SK-N-SH (cell line): Measurements from ENCODE around the gene AGAP4. TPM values are rescaled to one million over a fixed set of nuclear protein-coding genes. Genes with fewer than 3 reads are reported as not detected.
"Not testable (repeated sequence)": the region's sequence is repeated elsewhere in the genome, so short reads cannot be mapped to it uniquely, and the experiment has no call there.

Source experiments
- CTCF ChIA-PET: fragments of 300-600, 350-600 bp; formaldehyde crosslinking; extraction: SDS; loops from one replicate; lab custom pipeline; 2021; lab: Yijun Ruan, JAX
- POLR2A ChIA-PET: fragments of 350-600 bp; sonication (Branson Sonifier 250); formaldehyde crosslinking; extraction: SDS; loops from one replicate; lab custom pipeline; 2020; ENCODE audit warnings: antibody characterized with exemption, inconsistent platforms; lab: Yijun Ruan, JAX
- DNase-seq: peaks from one replicate; pipeline ENCODE4 v3.0.0; 2012
- H2AFZ ChIP-seq: fragments of 200-600 bp; sonication (generic); 2 replicates; pipeline ENCODE4 v1.8.1; 2016; ENCODE audit warnings: antibody characterized with exemption, mild to moderate bottlenecking, low read depth
- H3F3A ChIP-seq: fragments of 200-600 bp; sonication (generic); replicated peaks from 2 replicates; pipeline ENCODE3; 2016; ENCODE audit warnings: antibody characterized with exemption, mild to moderate bottlenecking; ENCODE audit not compliant: insufficient read depth
- H3K27ac ChIP-seq, 2 experiments: fragments of 200-500 bp in 1 of 2; fragments of 200-600 bp in 1 of 2; sonication (Bioruptor generic) in 1 of 2; sonication (generic), shearing (Covaris generic) in 1 of 2; 2 replicates each; pipeline versions ENCODE4 v1.5.1 to v1.6.1; 2014 to 2016; ENCODE audit warnings: low read depth in 2 of 2, inconsistent platforms in 1 of 2, low read length in 1 of 2, mild to moderate bottlenecking in 1 of 2, mixed read lengths in 1 of 2
- H3K27me3 ChIP-seq: fragments of 200-600 bp; sonication (generic), shearing (Covaris generic); 2 replicates; pipeline ENCODE4 v1.6.1; 2016; ENCODE audit warnings: mixed run types; ENCODE audit not compliant: insufficient read depth
- H3K36me3 ChIP-seq, 2 experiments: fragments of 200-500 bp in 1 of 2; fragments of 200-600 bp in 1 of 2; sonication (Bioruptor generic) in 1 of 2; sonication (generic) in 1 of 2; replicated peaks in 1 of 2; 2 replicates each; pipeline versions ENCODE3 to v1.5.1; 2014 to 2016; ENCODE audit warnings: low read length in 1 of 2, mild to moderate bottlenecking in 1 of 2; ENCODE audit not compliant: insufficient read depth in 2 of 2, control insufficient read depth in 1 of 2
- H3K4me1 ChIP-seq, 2 experiments: fragments of 200-500 bp in 1 of 2; fragments of 200-600 bp in 1 of 2; sonication (Bioruptor generic) in 1 of 2; sonication (generic), shearing (Covaris generic) in 1 of 2; 2 replicates each; pipeline versions ENCODE4 v1.5.1 to v1.6.1; 2014 to 2016; ENCODE audit warnings: low read depth in 1 of 2, low read length in 1 of 2, mixed run types in 1 of 2; ENCODE audit not compliant: insufficient read depth in 2 of 2, control insufficient read depth in 1 of 2
- H3K4me2 ChIP-seq: fragments of 200-600 bp; sonication (generic), shearing (Covaris generic); 2 replicates; pipeline ENCODE4 v1.6.1; 2017; ENCODE audit warnings: mixed run types
- H3K4me3 ChIP-seq, 2 experiments: fragments of 200-500 bp in 1 of 2; fragments of 200-600 bp in 1 of 2; sonication (Bioruptor generic) in 1 of 2; sonication (generic), shearing (Covaris generic) in 1 of 2; 2 replicates each; pipeline versions ENCODE4 v1.5.1 to v1.8.1; 2014 to 2016; ENCODE audit warnings: low read depth in 2 of 2, inconsistent platforms in 1 of 2, low read length in 1 of 2, mild to moderate bottlenecking in 1 of 2, mixed read lengths in 1 of 2, moderate library complexity in 1 of 2
- H3K79me2 ChIP-seq: fragments of 200-600 bp; sonication (generic); 2 replicates; pipeline ENCODE4 v1.8.1; 2017; ENCODE audit warnings: mild to moderate bottlenecking; ENCODE audit not compliant: insufficient read depth
- H3K9ac ChIP-seq: fragments of 200-600 bp; sonication (generic); 2 replicates; pipeline ENCODE4 v1.6.1; 2017; ENCODE audit warnings: mixed run types
- H3K9me2 ChIP-seq: fragments of 200-600 bp; sonication (generic); 2 replicates; pipeline ENCODE4 v1.6.1; 2017; ENCODE audit warnings: mixed run types
- H3K9me3 ChIP-seq: fragments of 200-600 bp; sonication (generic); 2 replicates; pipeline ENCODE4 v1.6.1; 2017; ENCODE audit warnings: mixed run types, mild to moderate bottlenecking, moderate library complexity
- H4K20me1 ChIP-seq: fragments of 200-600 bp; sonication (generic); 2 replicates; pipeline ENCODE4 v1.6.1; 2017; ENCODE audit warnings: mild to moderate bottlenecking, mixed run types; ENCODE audit not compliant: insufficient read depth
- EP300 ChIP-seq, 2 experiments: IDR thresholded peaks; 2 replicates each; pipeline versions ENCODE4 v1.4.0 to v1.6.1; 2012; ENCODE audit warnings: borderline replicate concordance in 1 of 2, low read depth in 1 of 2, low read length in 1 of 2
- EZH2phosphoT487 ChIP-seq: fragments of 200-600 bp; sonication (generic); IDR thresholded peaks from 2 replicates; pipeline ENCODE4 v1.6.1; 2017; ENCODE audit warnings: low read depth, mixed run types, mild to moderate bottlenecking, antibody characterized with exemption, moderate library complexity, borderline replicate concordance
- FOSL2 ChIP-seq: IDR thresholded peaks from 2 replicates; pipeline ENCODE4 v1.4.0; 2012; ENCODE audit warnings: low read depth, mild to moderate bottlenecking, moderate library complexity, borderline replicate concordance
- FOXJ3 ChIP-seq: sonication (generic); formaldehyde crosslinking; IDR thresholded peaks from 2 replicates; pipeline ENCODE4 v1.5.1; 2020; ENCODE audit warnings: mild to moderate bottlenecking, missing genetic modification reagents
- FOXM1 ChIP-seq: IDR thresholded peaks from 2 replicates; pipeline ENCODE4 v1.4.0; 2012; ENCODE audit warnings: low read depth, mild to moderate bottlenecking
- GABPA ChIP-seq: IDR thresholded peaks from 2 replicates; pipeline ENCODE4 v1.4.0; 2012; ENCODE audit warnings: low read depth, mild to moderate bottlenecking
- GATA2 ChIP-seq: sonication (generic); formaldehyde crosslinking; IDR thresholded peaks from 2 replicates; pipeline ENCODE4 v1.5.0; 2020; ENCODE audit warnings: mild to moderate bottlenecking, missing genetic modification reagents
- JUND ChIP-seq: IDR thresholded peaks from 2 replicates; pipeline ENCODE4 v1.4.0; 2012
- MEF2A ChIP-seq: IDR thresholded peaks from 2 replicates; pipeline ENCODE4 v1.4.0; 2012; ENCODE audit warnings: low read depth, borderline replicate concordance
- PBX3 ChIP-seq: IDR thresholded peaks from 2 replicates; pipeline ENCODE4; 2012
- RCOR1 ChIP-seq: fragments of 150-350 bp; IDR thresholded peaks from 2 replicates; pipeline ENCODE4 v1.6.1; 2017; ENCODE audit warnings: antibody characterized with exemption, low read length
- RXRA ChIP-seq: IDR thresholded peaks from 2 replicates; pipeline ENCODE4 v1.4.0; 2012; ENCODE audit warnings: low read depth, mild to moderate bottlenecking, borderline replicate concordance
- SIN3A ChIP-seq: IDR thresholded peaks from 2 replicates; pipeline ENCODE4 v1.6.1; 2012; ENCODE audit warnings: low read depth, mild to moderate bottlenecking, low read length, moderate library complexity, borderline replicate concordance
- TAF1 ChIP-seq: IDR thresholded peaks from 2 replicates; pipeline ENCODE4 v1.6.1; 2012; ENCODE audit warnings: low read depth, mild to moderate bottlenecking, low read length, moderate library complexity, borderline replicate concordance
- TCF12 ChIP-seq: IDR thresholded peaks from 2 replicates; pipeline ENCODE4 v1.4.0; 2012
- TEAD4 ChIP-seq: IDR thresholded peaks from 2 replicates; pipeline ENCODE4 v1.4.0; 2012; ENCODE audit warnings: mild to moderate bottlenecking, borderline replicate concordance; ENCODE audit not compliant: insufficient read depth
- WGBS: methylation state at CpG from one replicate; pipeline ENCODE4 v1.1.6; 2017; ENCODE audit warnings: low lambda C conversion rate; 5-methylcytosine and 5-hydroxymethylcytosine counted together
- polyA plus RNA-seq, 3 experiments: library from polyadenylated mRNA; depleted of rRNA; stranded (reverse); fragments of >200 nt; gene quantifications; 2 replicates each; pipeline ENCODE4 v1.2.3, GENCODE V29; 2012
- TF ChIP-seq, protein P1 (sequence below): IDR thresholded peaks from 2 replicates; pipeline ENCODE4 v1.4.0; 2012; ENCODE audit warnings: low read depth, borderline replicate concordance
- TF ChIP-seq, protein P2 (sequence below): fragments of 200-600 bp; sonication (generic); IDR thresholded peaks from 2 replicates; pipeline ENCODE4 v1.6.1; 2017; ENCODE audit warnings: antibody characterized with exemption, mild to moderate bottlenecking, moderate library complexity
- TF ChIP-seq, protein P3 (sequence below): fragments of 150-350 bp; IDR thresholded peaks from 2 replicates; pipeline ENCODE4 v1.6.1; 2017; ENCODE audit warnings: antibody characterized with exemption, low read length, low read depth, borderline replicate concordance
- TF ChIP-seq, protein P4 (sequence below): IDR thresholded peaks from 2 replicates; pipeline ENCODE4 v1.4.0; 2012; ENCODE audit warnings: low read depth

AGAP4 gene
- polyA plus RNA-seq, 1 of the 3 experiments (the other 2 are of a cell fraction) = 17.6 TPM

DNA sequence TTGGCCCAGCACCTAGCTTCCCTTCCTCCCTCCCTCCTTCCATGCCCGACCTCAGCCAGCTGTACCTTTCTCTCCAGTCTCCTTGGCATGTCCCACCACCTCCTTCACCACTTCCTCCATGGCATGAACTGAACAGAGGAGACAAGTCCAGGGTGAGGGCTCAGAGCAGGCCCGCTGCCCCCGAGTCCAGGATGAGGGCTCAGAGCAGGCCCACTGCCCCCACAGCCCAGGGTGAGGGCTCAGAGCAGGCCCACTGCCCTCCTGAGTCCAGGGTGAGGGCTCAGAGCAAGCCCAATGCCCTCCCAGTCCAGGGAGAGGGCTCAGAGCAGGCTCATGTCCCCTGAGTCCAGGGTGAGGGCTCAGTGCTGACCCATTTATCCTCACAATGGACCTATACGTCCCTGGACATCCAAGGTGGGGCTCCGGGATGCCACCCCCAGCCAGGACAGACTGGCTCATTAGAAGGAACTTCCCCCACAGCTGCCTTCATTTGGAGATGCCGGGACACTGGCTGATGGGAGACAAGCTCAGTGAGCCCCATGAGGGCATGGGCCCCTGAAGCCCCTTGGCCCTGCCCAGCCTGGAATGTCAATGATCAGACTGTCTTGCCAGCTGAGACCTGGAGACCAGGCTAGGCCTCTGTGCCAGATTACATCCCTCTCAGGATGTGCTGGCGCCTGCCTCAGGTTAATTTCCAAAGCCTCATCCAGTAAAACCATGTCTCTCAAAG is 30.0 kb downstream of the AGAP4 start:
- Histone ChIP-seq H3K27me3 (no peaks in the 10 kb centered on the region), H3K9me3 (no peaks in the 10 kb centered on the region), H3K9me2 (no peaks in the 10 kb centered on the region), H3F3A (peaks cover 3% of the 10 kb centered on the region), H3K36me3 (no peaks in the 10 kb centered on the region), H3K79me2 (no peaks in the 10 kb centered on the region), H2AFZ (no peak overlapping the region), H3K27ac (no peak overlapping the region), H3K4me3 (no peak overlapping the region), H4K20me1 (no peaks in the 10 kb centered on the region), H3K4me2 (no peak overlapping the region), H3K9ac (no peak overlapping the region), H3K4me1 (no peaks in the 10 kb centered on the region)
- 80% methylated on average over 5 of the region's 7 CpGs for WGBS
- CTCF ChIA-PET = no interaction called here
- POLR2A ChIA-PET = no interaction called here
- no peak for DNase-seq
- TF ChIP-seq PBX3 (no peak), RXRA (no peak), EZH2phosphoT487 (no peak), GABPA (no peak), TCF12 (no peak), EP300 (IDR thresholded peaks at IDR 0.05; ENCODE audit: borderline replicate concordance in 1 of 2, low read depth in 1 of 2, low read length in 1 of 2) (no peak), SIN3A (no peak), JUND (no peak), GATA2 (CRISPR knock-in tag) (no peak), TAF1 (no peak), FOXJ3 (CRISPR knock-in tag) (no peak), FOXM1 (no peak), TEAD4 (no peak), FOSL2 (no peak), MEF2A (no peak), RCOR1 (no peak)
- TF ChIP-seq, protein P1, sequence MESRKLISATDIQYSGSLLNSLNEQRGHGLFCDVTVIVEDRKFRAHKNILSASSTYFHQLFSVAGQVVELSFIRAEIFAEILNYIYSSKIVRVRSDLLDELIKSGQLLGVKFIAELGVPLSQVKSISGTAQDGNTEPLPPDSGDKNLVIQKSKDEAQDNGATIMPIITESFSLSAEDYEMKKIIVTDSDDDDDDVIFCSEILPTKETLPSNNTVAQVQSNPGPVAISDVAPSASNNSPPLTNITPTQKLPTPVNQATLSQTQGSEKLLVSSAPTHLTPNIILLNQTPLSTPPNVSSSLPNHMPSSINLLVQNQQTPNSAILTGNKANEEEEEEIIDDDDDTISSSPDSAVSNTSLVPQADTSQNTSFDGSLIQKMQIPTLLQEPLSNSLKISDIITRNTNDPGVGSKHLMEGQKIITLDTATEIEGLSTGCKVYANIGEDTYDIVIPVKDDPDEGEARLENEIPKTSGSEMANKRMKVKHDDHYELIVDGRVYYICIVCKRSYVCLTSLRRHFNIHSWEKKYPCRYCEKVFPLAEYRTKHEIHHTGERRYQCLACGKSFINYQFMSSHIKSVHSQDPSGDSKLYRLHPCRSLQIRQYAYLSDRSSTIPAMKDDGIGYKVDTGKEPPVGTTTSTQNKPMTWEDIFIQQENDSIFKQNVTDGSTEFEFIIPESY = no peak
- TF ChIP-seq, protein P2, sequence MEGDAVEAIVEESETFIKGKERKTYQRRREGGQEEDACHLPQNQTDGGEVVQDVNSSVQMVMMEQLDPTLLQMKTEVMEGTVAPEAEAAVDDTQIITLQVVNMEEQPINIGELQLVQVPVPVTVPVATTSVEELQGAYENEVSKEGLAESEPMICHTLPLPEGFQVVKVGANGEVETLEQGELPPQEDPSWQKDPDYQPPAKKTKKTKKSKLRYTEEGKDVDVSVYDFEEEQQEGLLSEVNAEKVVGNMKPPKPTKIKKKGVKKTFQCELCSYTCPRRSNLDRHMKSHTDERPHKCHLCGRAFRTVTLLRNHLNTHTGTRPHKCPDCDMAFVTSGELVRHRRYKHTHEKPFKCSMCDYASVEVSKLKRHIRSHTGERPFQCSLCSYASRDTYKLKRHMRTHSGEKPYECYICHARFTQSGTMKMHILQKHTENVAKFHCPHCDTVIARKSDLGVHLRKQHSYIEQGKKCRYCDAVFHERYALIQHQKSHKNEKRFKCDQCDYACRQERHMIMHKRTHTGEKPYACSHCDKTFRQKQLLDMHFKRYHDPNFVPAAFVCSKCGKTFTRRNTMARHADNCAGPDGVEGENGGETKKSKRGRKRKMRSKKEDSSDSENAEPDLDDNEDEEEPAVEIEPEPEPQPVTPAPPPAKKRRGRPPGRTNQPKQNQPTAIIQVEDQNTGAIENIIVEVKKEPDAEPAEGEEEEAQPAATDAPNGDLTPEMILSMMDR = no peak
- TF ChIP-seq, protein P3, sequence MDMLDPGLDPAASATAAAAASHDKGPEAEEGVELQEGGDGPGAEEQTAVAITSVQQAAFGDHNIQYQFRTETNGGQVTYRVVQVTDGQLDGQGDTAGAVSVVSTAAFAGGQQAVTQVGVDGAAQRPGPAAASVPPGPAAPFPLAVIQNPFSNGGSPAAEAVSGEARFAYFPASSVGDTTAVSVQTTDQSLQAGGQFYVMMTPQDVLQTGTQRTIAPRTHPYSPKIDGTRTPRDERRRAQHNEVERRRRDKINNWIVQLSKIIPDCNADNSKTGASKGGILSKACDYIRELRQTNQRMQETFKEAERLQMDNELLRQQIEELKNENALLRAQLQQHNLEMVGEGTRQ = no peak
- TF ChIP-seq, protein P4, sequence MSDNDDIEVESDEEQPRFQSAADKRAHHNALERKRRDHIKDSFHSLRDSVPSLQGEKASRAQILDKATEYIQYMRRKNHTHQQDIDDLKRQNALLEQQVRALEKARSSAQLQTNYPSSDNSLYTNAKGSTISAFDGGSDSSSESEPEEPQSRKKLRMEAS = no peak

DNA sequence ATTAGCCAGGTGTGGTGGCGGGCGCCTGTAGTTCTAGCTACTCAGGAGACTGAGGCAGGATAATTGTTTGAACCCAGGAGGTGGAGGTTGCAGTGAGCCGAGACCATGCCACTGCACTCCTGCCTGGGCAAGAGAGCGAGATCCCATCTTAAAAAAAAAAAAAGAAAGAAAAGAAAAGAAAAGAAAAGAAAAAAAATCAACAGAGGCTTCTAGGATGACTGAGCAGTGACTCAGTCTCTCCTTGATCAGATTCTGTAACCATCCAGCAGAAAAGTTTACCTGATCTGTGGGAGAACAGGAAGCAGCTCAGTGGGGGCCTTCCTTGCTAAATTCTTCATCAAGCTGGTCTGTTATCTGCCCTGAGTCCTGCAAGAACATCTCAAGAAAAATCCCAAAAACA is 33.2 kb downstream of the AGAP4 start:
- H3K27ac ChIP-seq, H3K4me2 ChIP-seq, DNase-seq, H3K36me3 ChIP-seq, H3K4me1 ChIP-seq, H2AFZ ChIP-seq, CTCF ChIA-PET, H3K4me3 ChIP-seq, POLR2A ChIA-PET, H3K9me3 ChIP-seq, H3K9me2 ChIP-seq, H4K20me1 ChIP-seq, H3F3A ChIP-seq, H3K9ac ChIP-seq, H3K79me2 ChIP-seq, H3K27me3 ChIP-seq: not testable (repeated sequence)
- 94% methylated on average over 4 of the region's 4 CpGs for WGBS
